HG03442 (cell line): ENCODE measurements around the gene NFIA.

Experiments
- ATAC-seq: cut with Tn5 transposase; IDR thresholded peaks from one replicate; pipeline ENCODE4 v1.9.1; 2021; ENCODE audit warnings: mild to moderate bottlenecking, moderate library complexity; ENCODE audit not compliant: unreplicated experiment

The NFIA gene

DNA sequence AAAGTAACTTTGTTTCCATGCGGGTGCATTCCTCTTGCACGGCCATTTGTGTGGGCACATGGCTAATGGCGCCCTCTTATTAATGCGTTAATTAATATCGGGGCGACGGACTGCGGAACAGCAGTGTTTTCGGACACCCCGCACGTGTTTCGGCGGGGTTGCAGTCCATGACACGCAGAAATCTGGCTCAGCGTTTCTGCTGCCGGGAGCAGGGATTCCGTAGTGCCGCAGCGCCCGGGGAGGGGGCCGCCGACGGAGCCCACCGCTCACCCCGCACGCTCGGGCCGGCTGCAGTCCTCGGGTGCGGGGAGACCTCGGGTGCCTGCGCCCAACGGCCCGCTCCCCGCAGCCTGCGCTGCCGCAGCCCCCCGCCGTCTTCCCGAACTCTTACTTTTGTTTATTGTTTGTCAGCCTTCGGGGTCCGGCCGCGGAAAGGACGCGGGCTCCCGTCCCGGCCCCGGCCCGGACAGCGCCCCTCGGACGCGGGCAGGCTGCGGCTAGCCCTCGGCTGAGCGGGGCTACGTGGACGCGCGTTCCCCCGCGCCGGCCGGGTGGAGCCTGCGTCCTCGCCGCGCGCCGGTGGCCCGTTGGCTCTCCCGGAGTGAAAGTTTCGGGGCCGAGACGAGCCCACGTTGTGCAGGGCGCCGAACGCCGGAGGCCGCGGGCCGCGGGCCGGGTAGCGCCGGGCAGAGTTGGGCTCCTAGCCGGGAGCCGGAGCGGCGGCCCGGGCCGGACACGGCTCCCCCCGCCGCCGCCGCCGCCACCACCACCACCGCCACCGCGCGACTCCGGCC, 849 bp downstream of the NFIA start:
- no peak for ATAC-seq

DNA sequence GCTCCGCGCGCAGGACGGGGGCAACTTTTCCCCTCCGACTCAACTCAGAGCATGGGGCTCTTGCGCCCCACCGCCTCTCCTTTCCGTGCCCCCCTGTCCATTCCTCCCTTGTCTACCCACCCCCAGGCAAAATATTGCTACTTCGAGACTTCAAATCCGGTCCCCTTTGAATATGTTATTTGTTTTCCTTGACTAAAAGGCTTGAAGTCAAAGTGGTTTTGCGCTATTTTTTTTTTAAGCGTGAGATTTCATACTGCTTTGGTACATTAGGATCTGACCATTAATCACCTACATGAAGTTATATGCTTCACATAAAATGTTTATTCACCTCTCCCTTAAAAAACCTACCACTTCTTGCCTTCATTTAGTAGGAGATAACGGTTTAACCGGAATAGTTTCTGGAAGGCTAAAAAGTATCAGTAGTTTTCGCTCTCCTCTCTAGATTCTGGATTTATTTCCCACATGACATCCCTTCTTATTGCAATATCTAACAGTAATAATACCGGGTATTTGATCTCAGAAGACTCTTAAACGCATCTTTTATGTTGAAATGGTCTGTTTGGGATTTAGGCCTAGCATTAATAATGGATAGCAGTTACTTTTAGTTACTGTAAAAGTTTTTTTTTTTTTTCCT, 1.6 kb downstream of the NFIA start:
- ATAC-seq = no peak

DNA sequence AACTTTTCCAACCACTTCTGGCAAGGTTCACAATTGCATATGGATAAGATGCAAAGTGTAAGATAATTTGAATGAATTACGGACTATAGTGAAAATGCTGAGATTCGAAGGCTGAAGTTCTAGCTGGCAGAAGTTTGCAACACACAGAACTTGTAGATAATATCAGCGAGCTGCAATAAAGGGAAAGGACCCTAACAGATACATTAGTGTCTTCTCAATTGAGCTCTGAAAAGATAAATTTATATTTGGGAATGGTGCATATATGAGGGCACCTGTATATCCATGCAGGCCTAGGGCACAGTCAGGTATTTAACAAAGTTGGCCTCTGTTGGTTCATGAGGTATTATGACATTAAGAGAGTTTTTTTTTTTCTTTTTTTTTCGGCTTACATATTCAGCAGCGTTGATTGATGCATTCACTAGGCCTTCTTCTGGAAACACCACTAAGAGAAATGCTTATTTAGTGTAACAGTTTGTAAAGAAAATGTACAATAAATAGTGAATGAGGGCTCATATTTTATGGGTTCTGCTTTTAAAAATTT, 2.2 kb downstream of the NFIA start:
- ATAC-seq = no peak

DNA sequence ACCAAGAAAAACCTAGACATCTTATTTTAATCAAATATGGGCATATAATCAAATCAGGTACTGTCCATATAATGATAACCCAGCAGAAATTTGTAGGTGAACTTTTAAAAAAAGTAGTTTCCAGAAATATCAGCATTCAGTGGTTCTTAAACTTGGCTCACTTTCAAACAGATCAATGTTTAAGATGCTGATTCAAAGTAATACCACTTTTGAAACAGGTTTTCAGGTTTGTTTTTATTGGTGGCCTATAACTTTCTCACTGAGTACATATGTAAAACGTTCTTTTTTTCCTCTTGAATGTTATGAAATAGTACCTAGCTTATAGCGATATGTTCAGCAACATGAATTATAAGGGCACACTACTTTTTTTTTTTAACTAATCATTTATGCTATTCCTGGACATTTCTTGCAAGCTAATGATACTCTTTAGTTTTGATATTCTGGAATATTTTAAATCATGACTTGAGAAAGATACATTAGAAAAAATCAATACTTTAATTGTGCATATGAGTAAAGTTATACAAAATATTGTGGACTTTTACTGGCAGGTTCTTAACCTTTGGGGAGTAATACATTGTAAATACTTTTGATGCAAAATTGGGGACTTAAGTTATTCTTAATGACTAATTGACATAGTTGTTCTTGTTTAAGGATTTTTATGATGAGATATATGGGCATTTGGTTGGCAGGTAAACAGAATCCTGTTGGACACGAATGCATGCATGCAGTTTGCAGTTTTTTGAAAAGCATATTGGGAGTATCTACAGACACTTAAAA, 3.0 kb downstream of the NFIA start:
- no peak for ATAC-seq

- no peak for ATAC-seq
Observed at GRCh38 chr1:61085983-61086644, 3.8 kb downstream of the NFIA start.

DNA sequence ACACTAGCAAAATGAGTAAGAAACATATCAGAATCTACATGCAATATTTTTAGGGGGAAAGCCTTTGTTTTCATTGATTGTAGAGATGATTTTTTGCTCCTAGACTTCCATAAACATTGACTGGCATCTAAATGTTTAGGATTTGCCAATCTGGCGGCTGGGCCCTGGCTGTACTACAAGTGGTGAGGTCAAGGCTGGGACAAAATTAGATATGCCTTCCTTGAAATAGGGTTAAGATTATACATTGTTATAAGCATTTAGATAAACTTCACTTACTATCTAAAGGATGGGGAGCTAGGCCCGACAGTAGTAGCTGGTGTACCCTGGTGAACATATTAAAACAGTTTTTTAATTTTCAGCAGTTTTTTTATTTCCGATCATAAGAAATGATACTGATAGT, 5.2 kb downstream of the NFIA start:
- no peak for ATAC-seq

DNA sequence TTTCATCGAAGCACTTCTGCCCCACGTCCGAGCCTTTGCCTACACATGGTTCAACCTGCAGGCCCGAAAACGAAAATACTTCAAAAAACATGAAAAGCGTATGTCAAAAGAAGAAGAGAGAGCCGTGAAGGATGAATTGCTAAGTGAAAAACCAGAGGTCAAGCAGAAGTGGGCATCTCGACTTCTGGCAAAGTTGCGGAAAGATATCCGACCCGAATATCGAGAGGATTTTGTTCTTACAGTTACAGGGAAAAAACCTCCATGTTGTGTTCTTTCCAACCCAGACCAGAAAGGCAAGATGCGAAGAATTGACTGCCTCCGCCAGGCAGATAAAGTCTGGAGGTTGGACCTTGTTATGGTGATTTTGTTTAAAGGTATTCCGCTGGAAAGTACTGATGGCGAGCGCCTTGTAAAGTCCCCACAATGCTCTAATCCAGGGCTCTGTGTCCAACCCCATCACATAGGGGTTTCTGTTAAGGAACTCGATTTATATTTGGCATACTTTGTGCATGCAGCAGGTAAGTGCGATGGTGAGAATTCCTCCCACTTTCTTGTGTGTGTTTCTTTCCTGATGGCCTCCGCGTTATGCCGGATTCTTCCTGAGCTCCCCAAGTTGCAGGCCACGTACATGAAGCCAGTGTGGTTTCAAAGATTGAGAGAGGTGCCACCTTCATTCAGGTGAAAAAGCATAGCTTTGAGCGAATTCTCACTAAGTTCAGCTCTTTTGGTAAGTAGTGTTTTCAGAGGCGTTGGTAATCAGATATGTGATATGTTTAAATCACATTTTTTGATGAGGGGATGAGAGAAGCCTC, 6.0 kb downstream of the NFIA start:
- ATAC-seq = no peak

DNA sequence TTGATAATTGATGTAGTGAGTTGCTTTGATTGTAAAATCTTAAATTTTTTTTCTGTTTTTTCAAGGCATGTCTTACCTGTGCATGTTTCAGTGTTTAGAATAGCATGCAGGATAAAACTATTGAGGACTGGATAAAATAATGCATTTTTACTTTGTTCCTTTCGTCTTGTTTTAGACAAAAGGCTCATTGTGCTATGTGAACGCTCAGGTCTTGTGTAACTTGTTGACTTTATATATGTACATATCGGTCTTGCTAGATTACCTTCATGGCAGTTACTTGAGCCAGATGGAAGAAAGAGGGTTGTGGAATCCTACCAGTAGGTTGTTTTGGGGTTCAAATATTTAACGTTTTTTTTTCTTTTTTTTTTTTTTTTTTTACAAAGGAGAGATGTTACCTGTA, 7.0 kb downstream of the NFIA start:
- no peak for ATAC-seq

GRCh38 chr1:61089741-61090140, 7.4 kb downstream of the NFIA start:
- ATAC-seq = no peak

GRCh38 chr1:61090546-61091202, 8.3 kb downstream of the NFIA start:
- ATAC-seq = no peak

GRCh38 chr1:61091455-61091854, 9.1 kb downstream of the NFIA start:
- ATAC-seq = no peak

DNA sequence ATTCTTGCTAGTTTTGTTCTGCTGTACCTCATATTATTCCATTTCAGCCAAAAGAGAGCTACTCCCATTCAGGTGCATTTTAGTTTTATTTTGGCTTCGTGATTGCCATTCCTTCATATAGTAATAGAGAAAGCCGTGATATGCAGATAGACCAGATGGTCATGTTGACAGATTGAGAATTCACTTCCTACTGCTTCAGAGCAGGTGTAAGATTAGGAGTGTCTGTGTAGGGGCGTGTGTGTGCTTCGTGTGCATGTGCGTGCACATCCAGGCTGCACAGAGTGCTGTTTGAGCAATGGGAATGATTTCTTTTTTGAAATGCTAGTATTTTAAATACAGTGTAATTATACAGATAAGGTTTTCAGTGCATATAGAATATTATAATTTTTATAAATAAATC, 10.3 kb downstream of the NFIA start:
- ATAC-seq = no peak

GRCh38 chr1:61093525-61094137, 11.3 kb downstream of the NFIA start:
- no peak for ATAC-seq

DNA sequence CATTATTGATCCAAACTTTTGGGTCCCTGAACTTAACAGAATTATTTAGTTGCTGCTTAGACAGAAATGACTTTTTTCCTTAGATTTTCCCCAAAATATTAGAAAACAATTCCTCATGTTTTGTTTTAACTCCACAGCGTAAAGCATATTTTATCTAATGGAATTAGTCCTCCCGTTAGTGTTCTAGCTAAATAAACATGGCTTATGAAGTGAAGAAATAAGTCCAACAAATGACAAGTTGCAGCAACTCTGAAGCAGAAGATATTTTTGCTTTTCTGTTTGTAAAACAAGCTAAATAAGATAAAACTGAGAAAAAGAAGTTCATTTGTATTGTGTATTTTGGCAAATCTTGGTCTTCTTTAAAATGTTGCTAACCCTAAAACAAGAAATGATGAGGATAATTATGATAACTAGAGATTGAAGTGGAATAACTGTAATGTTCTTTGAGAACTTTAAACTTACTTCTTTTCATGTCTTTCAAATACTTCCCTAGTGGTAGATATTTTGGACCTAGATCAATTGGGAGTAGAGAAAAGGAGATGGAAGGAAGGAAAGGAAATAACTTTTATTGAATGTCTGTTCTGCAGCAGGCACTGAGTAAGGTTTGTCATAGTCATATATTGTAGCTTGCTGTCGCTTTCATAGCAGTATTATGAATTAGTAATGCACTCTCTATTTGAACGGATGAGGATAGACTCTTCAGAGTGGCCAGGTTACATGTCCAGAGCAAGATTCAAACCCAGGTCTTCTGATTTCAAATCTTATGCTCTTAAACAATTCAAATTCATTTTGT, 12.5 kb downstream of the NFIA start:
- ATAC-seq = no peak

- ATAC-seq = no peak
Observed at GRCh38 chr1:61095470-61095812, 13.1 kb downstream of the NFIA start.

- no peak for ATAC-seq
Observed at GRCh38 chr1:61097317-61097716, 15.0 kb downstream of the NFIA start.

DNA sequence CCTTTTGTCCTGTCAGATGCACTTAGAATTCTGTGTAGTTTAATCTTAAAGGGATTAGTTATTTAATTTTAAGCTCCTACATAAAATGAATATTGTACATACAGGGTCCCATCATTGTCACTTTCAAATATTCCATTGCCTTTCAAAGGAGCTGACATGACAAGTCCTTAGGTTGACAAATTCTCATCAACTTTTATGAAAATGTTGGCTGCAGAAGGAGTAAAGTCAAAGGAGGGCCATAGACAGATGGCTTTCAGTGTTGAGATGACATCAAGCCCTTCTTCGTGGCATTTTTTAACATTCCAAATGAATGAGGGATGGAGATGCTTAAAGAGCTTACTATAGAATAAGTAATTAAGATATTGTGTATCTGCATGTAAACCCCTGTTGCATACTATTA, 15.4 kb downstream of the NFIA start:
- ATAC-seq = no peak

DNA sequence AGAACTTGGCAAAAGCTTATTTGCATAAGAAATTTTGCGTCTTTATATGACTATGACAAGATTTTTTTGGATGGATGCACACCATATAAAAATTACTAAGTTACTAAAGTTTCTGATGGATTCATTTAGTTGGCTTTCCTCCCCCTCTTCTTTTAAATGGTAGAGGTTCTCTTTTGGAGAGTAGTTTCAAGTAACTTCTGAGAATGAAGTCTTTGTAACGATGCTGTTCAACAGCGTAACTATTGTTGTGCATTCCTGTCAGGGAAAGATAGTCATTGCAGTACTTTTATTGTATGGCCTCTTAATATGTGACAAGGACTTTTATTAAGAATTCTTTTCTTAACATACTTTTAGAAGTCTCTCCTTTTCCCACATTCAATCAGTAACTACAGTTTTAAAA, 16.0 kb downstream of the NFIA start:
- ATAC-seq = no peak
